ENCODE results near the gene THOC3.
"Not testable (repeated sequence)": the region's sequence is repeated elsewhere in the genome, so short reads cannot be mapped to it uniquely, and the experiment has no call there.

Gene THOC3, protein sequence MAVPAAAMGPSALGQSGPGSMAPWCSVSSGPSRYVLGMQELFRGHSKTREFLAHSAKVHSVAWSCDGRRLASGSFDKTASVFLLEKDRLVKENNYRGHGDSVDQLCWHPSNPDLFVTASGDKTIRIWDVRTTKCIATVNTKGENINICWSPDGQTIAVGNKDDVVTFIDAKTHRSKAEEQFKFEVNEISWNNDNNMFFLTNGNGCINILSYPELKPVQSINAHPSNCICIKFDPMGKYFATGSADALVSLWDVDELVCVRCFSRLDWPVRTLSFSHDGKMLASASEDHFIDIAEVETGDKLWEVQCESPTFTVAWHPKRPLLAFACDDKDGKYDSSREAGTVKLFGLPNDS

DNA sequence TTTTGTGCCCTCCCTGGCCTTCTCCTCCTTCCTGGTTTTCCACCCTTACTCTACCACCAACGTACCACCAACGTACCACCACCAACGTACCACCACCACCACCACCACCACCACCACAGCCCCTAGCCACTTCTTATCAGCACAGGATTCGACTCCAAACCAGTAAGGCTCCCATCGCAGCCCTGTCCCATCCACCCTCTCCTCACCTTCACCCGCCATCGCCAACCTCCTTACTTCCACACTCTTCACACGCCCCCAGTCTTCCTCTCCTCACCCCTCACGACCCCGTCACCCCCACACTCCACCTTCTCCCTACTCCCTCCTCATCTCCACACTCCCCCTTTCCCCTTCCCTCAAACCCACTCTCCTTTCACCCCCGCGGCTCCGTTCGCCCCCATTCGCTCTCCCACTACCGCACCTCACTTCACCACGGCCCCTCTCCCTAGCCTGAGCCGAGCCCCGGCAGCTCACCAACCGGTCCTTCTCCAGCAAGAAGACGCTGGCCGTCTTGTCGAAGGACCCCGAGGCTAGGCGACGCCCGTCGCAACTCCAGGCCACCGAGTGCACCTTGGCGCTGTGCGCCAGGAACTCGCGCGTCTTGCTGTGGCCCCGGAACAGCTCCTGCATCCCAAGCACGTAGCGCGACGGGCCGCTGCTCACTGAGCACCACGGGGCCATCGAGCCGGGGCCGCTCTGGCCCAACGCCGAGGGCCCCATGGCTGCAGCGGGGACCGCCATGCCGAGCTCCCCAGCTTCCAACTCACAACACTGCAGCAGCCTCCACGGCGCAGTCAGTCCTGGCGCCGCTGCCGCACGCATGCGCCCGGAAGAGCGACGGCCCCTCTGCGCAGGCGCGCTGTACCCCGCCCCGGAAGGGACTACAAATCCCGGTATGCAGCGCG is at the start of gene THOC3:
Gene THOC3 (minus strand): TSS at position 845 of the 902 bp plus-strand sequence. CDS start 107 bp downstream, at position 738.
- DNase-seq: peak; percentile 92

DNA sequence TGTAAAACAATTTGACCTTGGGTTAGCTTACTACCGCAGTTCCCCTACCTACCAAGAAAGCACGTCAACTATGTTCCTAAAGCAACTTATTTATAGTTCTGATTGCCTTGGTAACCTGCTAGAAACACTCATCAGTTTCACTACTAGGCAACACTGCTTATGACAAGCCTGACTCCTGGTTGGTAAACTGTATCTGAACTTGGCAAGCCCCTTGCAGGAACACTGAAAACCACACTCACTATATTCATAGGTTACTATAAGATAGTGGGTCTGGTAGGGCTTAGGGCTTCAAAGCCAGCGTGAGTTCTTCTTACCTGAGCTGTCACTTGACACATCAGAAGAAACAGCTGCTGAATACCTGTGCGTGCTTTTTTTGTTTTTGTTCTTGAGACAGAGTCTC is 49.2 kb upstream of the THOC3 start:
- DNase-seq: not testable (repeated sequence)

DNA sequence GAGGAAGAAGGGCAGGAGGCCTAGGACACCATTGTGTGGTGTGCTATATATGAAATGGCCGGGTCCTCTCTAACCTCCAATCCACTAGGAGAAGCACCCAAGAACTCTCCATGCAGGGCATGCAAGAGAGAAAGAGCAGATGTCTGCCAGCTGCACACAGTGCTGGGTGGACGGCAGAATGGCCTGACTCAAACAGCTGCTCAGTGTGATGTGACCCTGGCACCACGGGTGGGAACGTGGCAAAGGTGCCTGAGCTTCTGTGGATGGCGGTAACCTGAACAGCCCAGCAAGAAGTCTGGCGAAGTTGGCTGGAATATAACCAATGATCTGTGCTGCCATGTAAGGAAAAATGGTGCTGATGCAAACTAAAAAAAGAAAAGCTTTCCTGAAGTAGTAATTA is 46.2 kb upstream of the THOC3 start:
- DNase-seq: not testable (repeated sequence)

DNA sequence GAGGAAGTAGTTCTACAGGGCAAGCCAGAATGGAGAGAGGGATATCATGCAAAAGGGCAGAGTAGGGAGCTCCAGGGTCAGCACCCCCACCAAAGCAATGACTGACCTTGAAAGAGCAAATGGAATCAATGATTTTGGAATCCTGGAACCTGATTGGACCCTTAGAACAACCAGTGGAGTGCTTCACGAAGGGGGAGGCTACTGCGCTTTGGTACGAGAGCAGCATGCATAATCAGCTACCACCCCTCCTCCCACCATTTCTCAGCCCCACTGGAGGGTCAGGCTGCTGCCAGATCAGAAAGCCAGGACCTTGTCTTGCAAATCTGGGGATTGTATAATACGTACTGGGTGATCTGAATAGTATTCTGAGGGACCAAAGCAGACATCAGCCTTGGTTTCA is 43.0 kb upstream of the THOC3 start:
- DNase-seq: not testable (repeated sequence)

DNA sequence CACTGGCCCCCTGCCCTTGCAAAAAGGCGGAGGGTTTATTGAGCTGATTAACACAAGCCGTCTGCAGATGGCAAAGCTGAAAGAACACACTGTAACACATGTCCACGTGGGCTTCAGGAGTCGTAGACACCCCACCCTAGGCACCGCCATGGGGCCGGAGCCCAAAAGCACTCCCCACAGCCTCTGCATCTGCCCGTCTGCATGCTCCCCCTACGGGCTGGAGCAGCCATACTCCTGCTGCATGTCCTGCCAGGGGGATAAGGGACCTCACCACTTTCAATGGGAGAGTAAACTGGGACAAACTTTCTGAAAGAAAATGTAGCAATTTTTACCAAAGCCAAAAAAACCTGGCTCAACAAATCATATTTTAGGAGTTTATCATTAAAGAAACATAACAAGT is 42.1 kb upstream of the THOC3 start:
- DNase-seq: not testable (repeated sequence)

DNA sequence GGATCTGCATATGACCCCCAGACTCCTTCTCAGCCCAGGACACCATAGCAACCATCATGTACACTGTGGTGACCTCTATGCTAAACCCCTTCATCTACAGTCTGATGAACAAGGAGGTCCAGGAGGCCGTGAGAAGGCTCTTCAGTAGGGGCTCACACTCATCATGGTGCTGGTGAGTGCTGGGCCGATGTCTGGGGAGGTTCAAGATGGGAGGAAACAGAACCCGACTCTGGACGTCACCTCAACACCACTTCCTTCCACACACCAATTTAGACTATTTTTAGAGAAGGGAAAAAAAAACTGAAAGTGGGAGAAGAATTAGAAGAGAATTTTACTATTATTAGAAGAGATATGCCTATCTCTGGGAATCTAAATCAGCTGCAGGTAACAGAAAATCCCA is 39.1 kb upstream of the THOC3 start:
- not testable (repeated sequence) for DNase-seq

DNA sequence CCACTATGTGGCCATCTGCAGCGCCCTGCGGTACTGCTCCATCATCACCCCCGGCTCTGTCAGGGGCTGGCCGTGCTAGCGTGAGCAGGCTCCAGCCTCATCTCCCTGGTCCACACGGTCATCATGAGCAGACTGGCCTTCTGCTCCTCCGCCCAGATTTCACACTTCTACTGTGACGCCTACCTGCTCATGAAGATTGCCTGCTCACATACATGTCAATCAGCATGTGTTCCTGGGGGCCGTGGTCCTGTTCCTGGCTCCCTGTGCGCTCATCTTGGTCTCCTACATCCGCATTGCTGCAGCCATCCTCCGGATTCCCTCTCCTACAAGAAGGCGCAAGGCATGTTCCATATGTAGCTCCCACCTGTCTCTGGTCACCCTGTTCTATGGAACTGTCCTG is 38.7 kb upstream of the THOC3 start:
- not testable (repeated sequence) for DNase-seq

DNA sequence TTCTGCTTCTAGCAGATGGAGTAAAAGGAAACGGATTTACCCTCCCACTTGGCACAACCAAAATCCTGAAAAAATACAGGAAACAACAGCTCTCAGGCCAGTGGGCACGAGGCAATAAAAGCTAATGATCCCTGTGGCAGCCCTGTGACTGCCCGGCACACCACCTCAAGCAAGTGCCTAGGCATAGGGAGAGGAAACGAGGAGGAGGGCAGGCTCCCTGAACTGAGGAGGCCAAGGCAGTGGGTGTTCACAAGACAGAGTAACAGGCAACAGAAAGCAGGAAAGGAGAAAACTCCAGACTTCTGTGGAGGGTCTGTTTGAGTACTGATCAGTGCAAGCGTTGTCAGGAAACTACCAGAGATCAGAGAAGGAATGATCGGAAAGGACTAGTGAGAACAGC is 29.9 kb upstream of the THOC3 start:
- not testable (repeated sequence) for DNase-seq

DNA sequence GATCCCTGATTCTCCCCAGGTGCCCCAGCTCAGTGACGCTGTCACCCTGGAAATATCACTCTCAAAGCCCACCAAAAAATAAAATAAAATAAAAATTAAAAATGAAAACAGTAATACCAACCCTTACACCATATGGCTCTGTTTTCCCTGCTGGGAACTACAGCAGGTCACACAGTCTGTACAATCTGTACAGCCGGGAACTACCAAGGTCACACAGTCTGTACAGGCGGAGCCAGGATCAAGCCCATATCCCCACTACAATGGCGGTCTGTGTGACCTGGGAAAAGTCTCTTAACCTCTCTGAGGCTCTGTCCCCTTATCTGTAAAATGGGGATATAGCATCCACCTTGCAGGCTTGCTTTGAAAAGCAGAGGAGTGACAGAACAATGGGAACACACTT is 29.4 kb upstream of the THOC3 start:
- DNase-seq: not testable (repeated sequence)

DNA sequence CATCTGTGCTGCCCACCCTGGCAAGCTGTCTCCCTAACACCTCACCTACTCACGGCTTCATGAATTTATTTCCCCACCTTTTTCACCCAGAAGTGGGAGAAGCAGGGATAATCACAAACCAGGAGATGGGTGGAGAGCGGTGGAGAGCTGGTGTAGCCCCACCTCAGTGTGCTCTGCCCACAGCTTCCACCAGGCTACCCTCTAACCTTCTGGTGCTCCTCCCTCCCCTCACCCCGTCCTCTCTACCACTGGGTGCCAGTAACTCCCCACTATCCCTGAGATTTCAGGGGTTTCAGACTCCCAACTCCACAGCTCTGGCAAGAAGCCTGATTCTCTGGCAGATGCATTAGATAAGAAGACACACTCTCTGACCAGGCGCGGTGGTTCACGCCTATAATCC is 28.7 kb upstream of the THOC3 start:
- DNase-seq: not testable (repeated sequence)

DNA sequence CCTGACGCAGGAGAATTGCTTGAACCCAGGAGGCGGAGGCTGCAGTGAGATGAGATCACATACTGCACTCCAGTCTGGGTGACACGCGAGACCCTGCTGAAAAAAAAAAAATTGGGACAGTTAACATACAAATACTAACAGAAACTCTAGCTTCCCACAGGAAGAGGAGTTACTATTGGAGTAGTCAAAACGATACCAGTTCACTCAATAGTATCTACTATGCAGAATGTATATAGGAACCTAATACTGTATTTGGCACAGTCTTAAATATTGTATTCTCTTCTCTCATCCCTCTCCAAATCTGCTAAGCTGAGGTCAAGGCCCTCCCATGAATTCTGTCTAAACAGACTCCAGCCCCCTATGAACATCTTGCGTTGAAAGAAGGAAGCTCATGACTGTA is 27.4 kb upstream of the THOC3 start:
- DNase-seq: not testable (repeated sequence)

DNA sequence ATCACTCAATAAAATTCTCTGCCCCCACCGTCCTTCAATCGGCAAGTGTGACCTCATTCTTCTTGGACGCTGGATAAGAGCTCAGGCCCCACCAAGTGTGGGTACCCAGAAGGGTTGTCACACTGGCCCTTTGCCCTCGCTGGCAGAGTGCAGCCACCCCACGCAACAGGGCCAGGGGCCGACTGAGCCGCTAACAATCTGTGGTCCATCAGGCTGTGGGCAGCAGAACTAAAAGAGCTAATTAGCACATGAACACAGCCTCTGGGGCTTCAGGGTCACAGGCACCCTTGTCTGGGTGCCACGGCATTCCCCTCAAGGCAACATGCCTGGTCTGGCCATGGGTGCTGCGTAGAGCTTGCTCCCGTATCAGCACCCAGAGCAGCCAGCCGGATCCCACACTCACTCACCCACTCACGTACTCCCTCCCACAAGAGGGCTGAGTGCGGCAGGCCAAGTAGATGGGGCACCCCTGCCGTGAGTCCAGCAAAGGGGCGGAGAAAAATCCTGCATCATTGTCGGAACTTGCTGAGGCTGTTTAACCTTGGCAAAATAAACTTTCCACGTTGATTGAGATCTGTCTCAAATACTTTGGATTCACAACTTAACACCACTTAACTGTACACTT is 11.4 kb upstream of the THOC3 start:
- DNase-seq: not testable (repeated sequence)

DNA sequence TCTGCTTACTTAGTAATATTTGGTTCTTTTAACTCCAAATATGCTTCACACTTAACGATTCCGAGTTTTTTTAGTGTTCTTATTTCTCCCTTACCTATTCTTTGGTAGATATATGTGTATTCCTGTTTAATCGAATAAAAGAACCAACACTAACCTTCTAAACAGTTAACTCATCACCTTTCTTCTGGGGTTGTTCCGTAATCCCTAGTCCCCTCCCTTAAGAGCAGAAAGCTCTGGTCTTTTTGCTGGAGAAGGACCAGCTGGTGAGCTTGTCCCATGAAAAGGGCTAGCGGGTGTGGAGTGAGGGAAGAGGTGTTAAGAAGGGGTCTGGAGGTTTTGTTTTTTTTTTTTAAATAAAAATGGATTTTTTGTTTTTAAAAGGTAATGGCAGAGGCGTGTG is 266 bp upstream of the THOC3 start:
- DNase-seq: not testable (repeated sequence)

DNA sequence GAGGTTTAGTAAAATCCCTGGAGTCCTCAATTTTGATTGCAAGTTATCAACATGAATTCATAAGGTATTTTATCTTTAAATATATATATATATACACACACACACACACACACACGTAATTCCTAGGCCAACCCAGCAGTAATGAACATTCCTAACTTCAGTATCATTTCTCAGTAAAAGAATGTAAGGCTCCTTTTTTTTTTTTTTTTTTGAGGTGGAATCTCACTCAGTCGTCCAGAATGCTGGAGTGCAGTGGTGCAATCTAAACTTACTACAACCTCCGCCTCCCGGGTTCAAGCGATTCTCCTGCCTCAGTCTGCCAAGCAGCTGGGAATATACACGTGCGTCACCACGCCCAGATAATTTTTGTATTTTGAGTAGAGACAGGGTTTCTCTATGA is 5.8 kb downstream of the THOC3 start:
- not testable (repeated sequence) for DNase-seq

DNA sequence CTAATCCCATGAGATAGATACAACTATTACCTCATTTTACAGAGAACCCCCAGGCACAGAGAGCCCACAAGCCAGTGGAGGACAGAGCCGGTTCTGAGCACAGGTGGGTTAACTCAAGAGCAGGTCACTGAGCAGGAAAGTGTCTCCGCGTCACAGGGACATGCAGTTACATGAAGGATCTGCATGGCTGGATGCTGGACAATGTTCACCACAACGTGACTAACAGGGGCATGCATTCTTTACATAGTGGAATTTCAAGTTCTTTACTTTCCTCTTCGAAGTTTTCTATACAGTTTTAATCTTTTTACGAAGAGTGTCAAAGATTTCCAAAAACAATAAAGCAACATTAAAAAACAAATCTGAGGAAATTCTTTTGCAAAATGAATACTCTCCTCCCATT is 7.9 kb downstream of the THOC3 start:
- DNase-seq: not testable (repeated sequence)

DNA sequence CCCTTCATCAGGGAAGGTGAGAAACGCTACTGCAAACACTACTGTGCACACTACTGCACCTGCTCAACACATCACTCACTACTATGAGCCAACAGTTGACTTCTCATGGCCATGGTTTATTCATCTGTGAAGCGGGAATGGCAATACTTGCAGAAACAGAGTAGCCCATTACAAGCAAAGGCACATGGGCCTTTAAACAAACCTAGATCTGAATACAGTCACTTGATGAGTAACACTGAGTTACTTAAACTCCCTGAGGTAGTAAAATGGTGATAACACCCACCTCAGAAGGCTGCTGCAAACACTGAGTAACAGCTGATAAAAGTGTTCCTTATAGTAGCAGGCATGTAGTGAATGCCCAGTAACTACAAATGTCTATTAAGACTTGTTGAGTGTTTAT is 9.6 kb downstream of the THOC3 start:
- DNase-seq: not testable (repeated sequence)

DNA sequence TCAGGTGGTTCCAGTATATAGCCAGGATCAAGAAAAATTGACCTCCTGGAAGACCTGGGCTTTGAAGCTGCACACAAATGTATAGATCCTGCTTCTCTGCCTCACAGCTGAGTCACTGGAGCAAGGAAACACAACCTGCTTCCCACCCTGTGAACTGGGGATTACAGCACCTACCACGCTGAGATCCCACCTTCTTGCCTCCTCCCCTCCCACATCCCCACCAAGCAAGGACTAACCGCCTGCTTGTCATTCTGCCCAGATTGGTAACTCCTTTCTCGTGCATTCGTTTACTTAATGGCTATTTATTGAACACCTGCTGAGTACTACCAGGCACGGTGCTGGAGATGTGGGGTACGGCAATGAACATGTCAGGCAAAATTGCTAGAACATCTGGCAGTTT is 14.0 kb downstream of the THOC3 start:
- not testable (repeated sequence) for DNase-seq

DNA sequence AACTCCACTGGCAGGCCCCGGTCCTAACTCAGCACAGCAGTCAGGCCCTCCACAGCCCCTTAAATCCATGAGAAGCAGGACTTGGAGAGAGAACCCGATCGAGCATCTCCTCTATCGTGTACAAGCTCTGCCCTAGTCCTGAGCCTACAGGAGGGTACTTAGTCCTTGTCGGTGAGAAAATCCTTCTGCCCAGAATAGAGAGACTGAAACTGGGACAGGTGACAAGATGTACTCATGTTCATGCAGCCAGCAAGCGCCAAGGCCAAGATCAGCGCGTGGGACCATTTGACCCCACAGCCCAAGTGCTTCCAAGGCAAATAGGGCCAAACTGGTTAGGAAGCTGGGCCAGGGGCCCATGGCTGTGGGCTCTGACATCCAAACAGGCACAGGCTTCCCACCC is 15.3 kb downstream of the THOC3 start:
- DNase-seq: not testable (repeated sequence)

DNA sequence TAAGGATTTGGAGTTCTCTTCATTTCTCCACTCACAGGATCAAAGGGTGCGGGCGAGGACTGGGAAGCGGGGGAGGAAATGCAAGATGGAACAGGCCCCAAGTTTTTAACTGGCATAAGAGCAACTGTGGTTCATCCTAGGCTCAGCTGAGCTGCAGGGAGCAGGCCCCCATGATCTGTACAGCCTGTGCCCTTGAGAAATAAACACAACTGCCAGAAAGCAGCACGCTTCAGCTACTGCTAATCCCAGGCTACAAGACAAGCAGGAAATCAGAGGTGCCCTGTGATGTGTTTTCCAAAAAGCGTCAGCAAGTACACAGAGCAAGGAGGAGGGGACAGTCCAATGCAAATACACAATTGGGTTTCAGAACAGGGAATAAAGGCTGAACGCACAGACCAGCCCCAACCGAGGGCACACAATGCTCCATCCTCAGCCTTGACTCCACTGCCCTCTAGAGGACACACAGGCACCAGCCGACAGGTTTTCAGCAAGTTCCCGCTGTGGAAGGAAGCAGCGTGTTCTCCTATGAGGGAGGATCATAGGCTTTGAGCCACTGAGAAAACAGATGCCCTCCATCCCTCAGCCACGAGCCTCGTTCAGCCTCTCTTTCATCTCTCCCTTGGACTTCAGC is 16.7 kb downstream of the THOC3 start:
- DNase-seq: not testable (repeated sequence)

DNA sequence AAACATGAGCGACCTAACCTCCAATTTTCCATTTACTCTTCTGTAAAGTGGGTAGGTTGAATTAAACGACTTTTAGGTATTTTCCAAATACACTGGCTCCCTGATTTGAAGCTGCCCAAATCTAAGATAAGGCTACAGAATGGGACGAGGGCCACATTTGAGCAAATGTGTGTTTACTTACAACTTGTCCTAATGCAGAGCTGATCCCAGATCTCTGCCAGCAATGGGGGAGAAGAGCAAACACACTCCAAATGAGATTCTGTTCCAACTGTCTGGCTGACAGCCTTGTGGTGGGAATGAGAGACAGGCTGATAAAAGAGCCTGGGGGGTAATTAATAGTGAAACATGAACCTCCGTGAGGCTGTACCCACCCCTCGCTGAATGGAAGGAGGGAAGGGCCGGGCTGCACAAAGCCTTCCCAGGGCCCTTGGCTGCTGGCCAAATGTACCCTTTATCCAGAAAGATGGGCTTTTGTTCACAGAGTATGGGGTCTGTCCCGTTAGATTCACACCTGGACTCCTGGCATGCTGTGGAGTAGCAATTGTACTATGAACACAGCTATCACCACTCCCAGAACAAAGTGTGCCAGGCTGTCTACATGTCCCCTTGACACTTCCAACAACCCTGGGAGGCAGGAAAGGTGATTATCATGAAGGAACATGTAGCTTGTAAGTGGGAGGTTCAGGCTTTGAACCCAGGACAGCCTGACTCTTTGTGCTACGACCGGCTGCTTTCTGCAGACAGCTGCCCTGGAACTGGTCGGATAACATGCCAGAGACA is 19.6 kb downstream of the THOC3 start:
- not testable (repeated sequence) for DNase-seq

DNA sequence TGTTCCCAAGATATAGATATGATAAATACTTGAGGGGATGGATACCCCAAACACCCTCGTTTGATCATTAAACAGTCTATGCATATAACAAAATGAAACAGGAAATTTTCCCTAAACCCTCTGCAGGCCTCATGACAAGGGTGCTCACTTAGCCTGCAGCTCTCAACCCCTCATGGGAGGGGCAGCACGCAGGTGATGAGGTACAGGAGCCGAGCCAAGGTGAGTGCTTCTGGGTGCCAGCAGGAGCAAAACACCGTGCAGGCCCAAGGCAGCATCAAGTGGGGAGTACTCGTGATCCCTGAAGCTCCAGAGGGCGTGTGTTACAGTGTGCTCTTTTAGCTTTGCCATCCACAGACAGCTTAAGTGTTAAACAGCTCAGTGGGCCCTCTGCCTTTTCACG is 24.9 kb downstream of the THOC3 start:
- DNase-seq: not testable (repeated sequence)

DNA sequence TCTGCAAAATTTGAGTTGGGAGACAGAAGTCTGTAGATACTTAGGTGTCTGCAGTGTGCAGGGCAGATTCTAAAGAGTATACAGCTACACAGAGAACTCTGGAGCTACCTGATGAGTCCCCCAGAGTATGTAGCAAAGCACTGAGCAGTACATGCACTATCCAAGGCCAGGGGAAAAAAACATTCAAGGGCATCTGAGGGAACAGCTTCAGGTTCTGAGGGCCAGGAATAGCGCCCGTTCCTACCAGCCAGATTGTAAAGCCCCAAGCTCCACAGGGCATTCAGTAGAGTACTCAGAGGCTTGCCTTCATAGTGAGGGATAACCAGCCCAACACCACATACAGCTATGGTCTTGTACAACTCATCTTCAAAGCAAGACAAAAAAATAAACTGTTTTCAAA is 27.5 kb downstream of the THOC3 start:
- DNase-seq: not testable (repeated sequence)
